IPS DF 4.7 (cell line): ENCODE measurements around the gene SIGLEC14.
A peak's percentile ranks its signal among the peaks of the same experiment; 100 is the strongest.

Experiments
- DNase-seq: peaks from one replicate; pipeline ENCODE4 v3.0.0-alpha.2; 2013; ENCODE audit warnings: low spot score; ENCODE audit errors: extremely low read depth

SIGLEC14 gene

GRCh38 chr19:51621178-51621577, 25.4 kb downstream of the SIGLEC14 start:
- DNase-seq, result no peak

GRCh38 chr19:51615991-51616390, 30.6 kb downstream of the SIGLEC14 start:
- no peak for DNase-seq

- DNase-seq, result no peak
Observed at GRCh38 chr19:51614789-51615188, 31.8 kb downstream of the SIGLEC14 start.

GRCh38 chr19:51610576-51610975, 36.0 kb downstream of the SIGLEC14 start:
- no peak for DNase-seq

GRCh38 chr19:51607920-51608562, 38.6 kb downstream of the SIGLEC14 start:
- peak; percentile 56 for DNase-seq

GRCh38 chr19:51607077-51607476, 39.5 kb downstream of the SIGLEC14 start:
- DNase-seq, result no peak

GRCh38 chr19:51602189-51602854, 44.3 kb downstream of the SIGLEC14 start:
- no peak for DNase-seq

- no peak for DNase-seq
Observed at GRCh38 chr19:51600940-51601580, 45.6 kb downstream of the SIGLEC14 start.

GRCh38 chr19:51599084-51599483, 47.5 kb downstream of the SIGLEC14 start:
- no peak for DNase-seq

GRCh38 chr19:51598159-51598915, 48.3 kb downstream of the SIGLEC14 start:
- no peak for DNase-seq

GRCh38 chr19:51595190-51596175, 51.1 kb downstream of the SIGLEC14 start:
- DNase-seq, result no peak

- DNase-seq, result no peak
Observed at GRCh38 chr19:51594774-51595109, 51.9 kb downstream of the SIGLEC14 start.

GRCh38 chr19:51593969-51594773, 52.5 kb downstream of the SIGLEC14 start:
- DNase-seq, result peak; percentile 91

- no peak for DNase-seq
Observed at GRCh38 chr19:51593138-51593890, 53.3 kb downstream of the SIGLEC14 start.
